ENCODE data around the gene XRCC6. TPM values are rescaled to one million over a fixed set of nuclear protein-coding genes. Genes with fewer than 3 reads are reported as not detected.
"Not testable (repeated sequence)": the region's sequence is repeated elsewhere in the genome, so short reads cannot be mapped to it uniquely, and the experiment has no call there.

Gene XRCC6
- total and polyA plus RNA-seq, 2 donors (not counting 1 experiment from before 2014, with no cell fraction given), result 183 to 268 TPM

GRCh38 chr22:41636467-41636866 lies 15.4 kb downstream of the XRCC6 start:
- DNase-seq (ENCODE audit: low read depth in 2 of 2), result peak; percentile 19 to 60
- Histone ChIP-seq H2AFZ (ENCODE audit: low read length) (no peak overlapping the region), H3K9me3 (ENCODE audit: control insufficient read depth, insufficient read depth, low read depth, low read length) (no peaks in the 10 kb centered on the region), H3K36me3 (ENCODE audit: control insufficient read depth, insufficient read depth, low read length) (peaks cover 14% of the 10 kb centered on the region), H4K20me1 (ENCODE audit: control insufficient read depth, extremely low read depth, insufficient read depth, low read length) (peaks cover 3% of the 10 kb centered on the region), H3K4me3 (replicated peaks in 1 of 4; ENCODE audit: control extremely low read depth in 1 of 4, insufficient read depth in 1 of 4, low read depth in 3 of 4, low read length in 4 of 4) (no peak overlapping the region), H3K79me2 (ENCODE audit: control insufficient read depth, insufficient read depth, low read length) (peaks cover 7% of the 10 kb centered on the region), H3K9ac (ENCODE audit: insufficient read depth, low read length) (no peak overlapping the region), H3K27ac (ENCODE audit: insufficient read depth, low read length) (peak overlapping the region; percentile 19), H3K27me3 (ENCODE audit: control insufficient read depth, insufficient read depth, low read length) (no peaks in the 10 kb centered on the region), H3K4me1 (ENCODE audit: control insufficient read depth, extremely low read depth, insufficient read depth, low read length) (peaks cover 3% of the 10 kb centered on the region), H3K4me2 (ENCODE audit: extremely low read depth, insufficient read depth, low read length) (no peak overlapping the region)
- no peak for TF ChIP-seq EZH2 (IDR thresholded peaks at IDR 0.05; ENCODE audit: low read length, missing control alignments)
- no peak for TF ChIP-seq CTCF (conservative IDR thresholded peaks at IDR 0.05 in 1 of 2, IDR thresholded peaks at IDR 0.05 in 1 of 2; ENCODE audit: low read depth in 1 of 2, low read length in 2 of 2)

GRCh38 chr22:41637623-41638022 lies 16.5 kb downstream of the XRCC6 start:
- not testable (repeated sequence) for H3K4me2 ChIP-seq (ENCODE audit: extremely low read depth, insufficient read depth, low read length); H3K9me3 ChIP-seq (ENCODE audit: control insufficient read depth, insufficient read depth, low read depth, low read length); H2AFZ ChIP-seq (ENCODE audit: low read length); DNase-seq (ENCODE audit: low read depth in 2 of 2); H3K79me2 ChIP-seq (ENCODE audit: control insufficient read depth, insufficient read depth, low read length); H3K4me1 ChIP-seq (ENCODE audit: control insufficient read depth, extremely low read depth, insufficient read depth, low read length); H3K27me3 ChIP-seq (ENCODE audit: control insufficient read depth, insufficient read depth, low read length); H3K9ac ChIP-seq (ENCODE audit: insufficient read depth, low read length); H3K27ac ChIP-seq (ENCODE audit: insufficient read depth, low read length); H3K4me3 ChIP-seq (replicated peaks in 1 of 4; ENCODE audit: control extremely low read depth in 1 of 4, insufficient read depth in 1 of 4, low read depth in 3 of 4, low read length in 4 of 4); H4K20me1 ChIP-seq (ENCODE audit: control insufficient read depth, extremely low read depth, insufficient read depth, low read length)
- peaks cover 14% of the 10 kb centered on the region for H3K36me3 ChIP-seq (ENCODE audit: control insufficient read depth, insufficient read depth, low read length)

- no peaks in the 10 kb centered on the region for H3K27me3 ChIP-seq (ENCODE audit: control insufficient read depth, insufficient read depth, low read length)
- H3K9me3 ChIP-seq (ENCODE audit: control insufficient read depth, insufficient read depth, low read depth, low read length), result no peaks in the 10 kb centered on the region
- no peak overlapping the region for H3K9ac ChIP-seq (ENCODE audit: insufficient read depth, low read length)
- peaks cover 14% of the 10 kb centered on the region for H3K36me3 ChIP-seq (ENCODE audit: control insufficient read depth, insufficient read depth, low read length)
- H3K4me3 ChIP-seq (replicated peaks in 1 of 4; ENCODE audit: control extremely low read depth in 1 of 4, insufficient read depth in 1 of 4, low read depth in 3 of 4, low read length in 4 of 4), result no peak overlapping the region
- peaks cover 9% of the 10 kb centered on the region for H3K79me2 ChIP-seq (ENCODE audit: control insufficient read depth, insufficient read depth, low read length)
- no peak overlapping the region for H2AFZ ChIP-seq (ENCODE audit: low read length)
- H4K20me1 ChIP-seq (ENCODE audit: control insufficient read depth, extremely low read depth, insufficient read depth, low read length), result peaks cover 3% of the 10 kb centered on the region
- H3K27ac ChIP-seq (ENCODE audit: insufficient read depth, low read length), result no peak overlapping the region
- H3K4me1 ChIP-seq (ENCODE audit: control insufficient read depth, extremely low read depth, insufficient read depth, low read length), result peaks cover 3% of the 10 kb centered on the region
- H3K4me2 ChIP-seq (ENCODE audit: extremely low read depth, insufficient read depth, low read length), result no peak overlapping the region
- no peak for DNase-seq (ENCODE audit: low read depth in 2 of 2)
- no peak for TF ChIP-seq CTCF (conservative IDR thresholded peaks at IDR 0.05 in 1 of 2, IDR thresholded peaks at IDR 0.05 in 1 of 2; ENCODE audit: low read depth in 1 of 2, low read length in 2 of 2)
These were observed 17.0 kb downstream of the XRCC6 start for GRCh38 chr22:41638124-41638523.
